Fibroblast of mammary gland (primary cell): ENCODE results near the gene COMMD3.

ENCODE experiments used
- DNase-seq: peaks from one replicate; pipeline ENCODE4 v3.0.0-alpha.2; 2010; ENCODE audit warnings: low read depth
- H3K4me3 ChIP-seq: 2 replicates; pipeline ENCODE4 v1.5.1; 2011; ENCODE audit warnings: low read depth, mild to moderate bottlenecking, low read length, moderate library complexity; ENCODE audit not compliant: control insufficient read depth
- TF ChIP-seq, protein P1 (sequence below): conservative IDR thresholded peaks from 2 replicates; pipeline ENCODE4 v1.5.1; 2011; ENCODE audit warnings: low read depth, low read length, inconsistent platforms; ENCODE audit not compliant: control insufficient read depth, insufficient read depth

COMMD3 gene

DNA sequence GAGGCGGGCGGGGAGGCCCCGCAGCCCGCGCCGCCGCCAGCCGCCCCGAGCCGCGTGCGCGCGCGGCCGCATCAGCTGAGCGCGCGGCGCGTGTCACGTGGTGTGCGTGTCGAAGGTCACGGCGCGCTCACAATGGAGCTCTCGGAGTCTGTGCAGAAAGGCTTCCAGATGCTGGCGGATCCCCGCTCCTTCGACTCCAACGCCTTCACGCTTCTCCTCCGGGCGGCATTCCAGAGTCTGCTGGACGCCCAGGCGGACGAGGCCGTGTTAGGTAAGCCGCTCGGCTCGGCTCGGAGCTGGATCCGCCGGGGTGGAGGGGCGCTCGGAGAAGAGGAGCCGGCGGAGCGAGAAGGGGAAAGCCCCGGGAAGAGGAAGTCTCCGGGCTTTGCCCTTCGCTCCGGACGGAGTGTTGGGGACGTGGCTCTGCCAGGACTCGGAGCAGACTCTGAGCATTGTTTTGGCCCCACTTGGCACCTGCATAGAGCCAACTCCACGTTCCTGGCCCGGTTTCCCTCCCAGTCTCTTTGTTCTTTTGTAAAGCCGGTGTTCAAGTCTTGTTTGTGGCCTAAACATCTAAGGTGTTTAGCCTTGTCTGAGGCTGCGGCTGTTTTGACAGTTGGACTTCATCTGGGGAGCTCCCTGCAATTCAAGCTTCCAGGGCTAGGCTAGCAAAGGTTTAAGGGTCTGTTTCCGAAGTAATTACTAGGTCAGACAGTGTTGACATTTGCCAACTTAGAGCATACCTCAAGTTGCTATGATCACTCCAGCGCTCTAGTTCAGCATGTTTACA, at the start of gene COMMD3:
TSS of gene COMMD3 (plus strand) at position 103 of the 790 bp plus-strand sequence. CDS start at position 133, 30 bp downstream.
- TF ChIP-seq, protein P1, sequence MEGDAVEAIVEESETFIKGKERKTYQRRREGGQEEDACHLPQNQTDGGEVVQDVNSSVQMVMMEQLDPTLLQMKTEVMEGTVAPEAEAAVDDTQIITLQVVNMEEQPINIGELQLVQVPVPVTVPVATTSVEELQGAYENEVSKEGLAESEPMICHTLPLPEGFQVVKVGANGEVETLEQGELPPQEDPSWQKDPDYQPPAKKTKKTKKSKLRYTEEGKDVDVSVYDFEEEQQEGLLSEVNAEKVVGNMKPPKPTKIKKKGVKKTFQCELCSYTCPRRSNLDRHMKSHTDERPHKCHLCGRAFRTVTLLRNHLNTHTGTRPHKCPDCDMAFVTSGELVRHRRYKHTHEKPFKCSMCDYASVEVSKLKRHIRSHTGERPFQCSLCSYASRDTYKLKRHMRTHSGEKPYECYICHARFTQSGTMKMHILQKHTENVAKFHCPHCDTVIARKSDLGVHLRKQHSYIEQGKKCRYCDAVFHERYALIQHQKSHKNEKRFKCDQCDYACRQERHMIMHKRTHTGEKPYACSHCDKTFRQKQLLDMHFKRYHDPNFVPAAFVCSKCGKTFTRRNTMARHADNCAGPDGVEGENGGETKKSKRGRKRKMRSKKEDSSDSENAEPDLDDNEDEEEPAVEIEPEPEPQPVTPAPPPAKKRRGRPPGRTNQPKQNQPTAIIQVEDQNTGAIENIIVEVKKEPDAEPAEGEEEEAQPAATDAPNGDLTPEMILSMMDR = no peak
- peak; percentile 85 for DNase-seq
- H3K4me3 ChIP-seq = peak within 1 kb of the TSS; percentile 81

DNA sequence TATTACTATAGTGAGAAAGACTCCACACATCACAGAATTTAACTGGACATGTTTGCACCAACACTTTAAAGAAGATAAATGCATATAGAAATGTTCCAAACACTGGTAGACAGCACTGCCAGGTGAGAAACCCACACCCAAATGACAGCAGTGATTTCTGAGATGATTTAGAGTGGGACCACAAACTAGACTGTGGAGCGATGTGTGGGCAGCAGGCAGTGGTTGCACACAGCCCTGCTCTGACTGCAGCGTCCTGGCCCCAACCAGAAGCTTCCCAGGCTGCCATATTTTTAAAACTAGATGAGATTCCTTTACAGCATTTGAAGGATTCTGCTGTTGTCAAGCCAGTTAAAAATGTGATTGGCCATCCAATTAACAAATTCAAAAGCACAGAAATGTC, 47.7 kb upstream of the COMMD3 start:
- H3K4me3 ChIP-seq = no peak overlapping the region
- no peak for DNase-seq
- TF ChIP-seq, protein P1 = no peak

DNA sequence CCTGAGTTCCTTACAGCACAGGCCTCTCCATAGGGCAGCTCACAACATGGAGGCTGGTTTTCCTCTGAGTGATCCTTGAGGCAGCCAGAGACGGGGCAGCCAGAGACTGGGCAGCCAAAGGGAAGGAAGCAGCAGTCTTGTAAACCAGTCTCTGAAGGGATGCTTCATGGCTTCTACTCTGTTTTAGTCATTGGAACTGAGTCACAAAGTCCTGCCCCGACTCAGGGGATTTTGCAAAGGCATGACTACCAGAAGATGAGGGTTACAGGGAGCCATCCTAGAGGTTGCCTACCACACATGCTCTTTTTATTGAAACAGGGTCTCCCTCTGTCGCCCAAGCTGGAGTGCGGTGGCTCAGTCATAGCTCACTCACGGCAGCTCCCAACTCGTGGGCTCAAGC, 44.4 kb upstream of the COMMD3 start:
- H3K4me3 ChIP-seq = no peak overlapping the region
- TF ChIP-seq, protein P1 = no peak
- peak; percentile 6 for DNase-seq

DNA sequence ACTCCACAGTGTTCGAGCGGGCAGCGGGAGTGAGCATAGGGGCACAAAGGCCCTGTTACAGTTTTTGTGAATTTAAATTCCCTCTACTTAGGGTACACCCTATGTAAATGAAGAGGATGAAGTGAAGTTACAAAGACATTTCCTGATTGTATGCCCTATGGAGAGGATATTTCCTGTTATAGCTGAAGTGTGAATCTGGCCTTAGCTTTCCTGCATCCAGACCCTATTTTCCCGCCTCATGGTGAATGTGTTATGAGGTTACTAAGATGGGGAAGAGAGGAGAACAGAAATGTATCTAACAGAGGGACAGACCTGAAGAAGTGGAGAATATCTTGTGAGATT, 37.8 kb upstream of the COMMD3 start:
- no peak for DNase-seq
- H3K4me3 ChIP-seq = no peak overlapping the region
- TF ChIP-seq, protein P1 = no peak

DNA sequence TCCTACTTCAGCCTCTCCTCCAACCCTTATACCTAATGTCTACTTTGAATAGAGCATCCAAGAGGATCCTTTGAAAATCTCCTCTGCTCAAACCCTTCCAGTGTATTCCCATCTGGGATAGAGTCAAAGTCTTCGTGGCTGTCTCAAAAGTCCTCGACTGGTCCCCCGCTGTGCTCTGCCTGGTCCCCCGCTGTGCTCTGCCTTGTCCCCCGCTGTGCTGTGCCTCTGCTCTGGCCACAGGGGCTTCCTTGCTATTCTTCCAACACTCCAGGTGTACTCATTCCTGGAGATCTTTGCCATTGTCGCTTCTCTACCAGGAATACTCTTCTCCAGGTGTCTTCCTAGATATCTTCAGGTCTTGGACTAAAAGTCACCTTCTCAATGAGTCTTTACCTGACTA, 36.1 kb upstream of the COMMD3 start:
- DNase-seq = no peak
- TF ChIP-seq, protein P1 = no peak

DNA sequence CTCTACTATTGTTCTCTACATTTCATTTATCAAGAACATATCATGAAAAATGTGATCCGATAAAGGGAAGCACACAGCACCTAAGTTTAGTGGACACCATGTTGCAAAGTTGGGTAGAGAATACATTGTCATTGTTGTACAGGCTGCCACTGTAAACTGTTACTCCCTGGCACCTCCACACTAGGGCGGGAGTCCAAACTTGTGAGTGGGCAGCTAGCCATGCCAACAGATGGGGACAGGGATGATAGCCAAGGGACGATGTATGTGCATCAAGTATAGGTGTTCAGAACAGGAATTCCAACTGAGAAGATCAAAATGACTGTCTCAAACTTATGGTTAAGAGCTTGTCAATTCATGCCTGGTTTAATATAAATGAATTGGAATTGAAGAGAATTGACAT, 31.1 kb upstream of the COMMD3 start:
- no peak for DNase-seq
- H3K4me3 ChIP-seq = no peak overlapping the region
- TF ChIP-seq, protein P1 = no peak

More for the DNA sequence above, 36.1 kb upstream of the COMMD3 start:
- no peak overlapping the region for H3K4me3 ChIP-seq
